Measurements from ENCODE around the gene ATP6AP1. TPM values are rescaled to one million over a fixed set of nuclear protein-coding genes. Genes with fewer than 3 reads are reported as not detected.

The ATP6AP1 gene
- total RNA-seq, 1 donor from 2014 or later = 22.6 TPM

DNA sequence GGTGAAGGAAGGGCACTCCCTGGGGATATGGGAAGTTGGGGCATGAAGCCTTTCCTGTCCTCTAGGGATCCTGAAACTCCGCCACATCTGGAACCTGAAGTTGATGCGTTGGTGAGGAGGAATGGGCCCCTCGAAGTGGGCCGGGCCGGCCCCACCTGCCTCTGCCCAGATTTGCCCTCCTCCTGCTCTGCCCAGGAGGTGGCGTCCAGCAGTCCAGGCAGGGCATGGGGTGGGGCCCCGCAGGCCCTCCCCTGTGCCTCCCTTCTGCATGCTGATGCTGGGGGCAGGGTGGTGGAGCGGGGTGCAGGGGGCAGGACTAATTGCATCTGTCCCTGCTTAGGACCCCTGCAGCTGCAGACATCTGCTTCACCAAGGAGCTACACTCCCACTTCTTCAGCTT, 15.3 kb upstream of the ATP6AP1 start:
- H3K27ac Mint-ChIP-seq = no peak overlapping the region
- Histone ChIP-seq H3K27me3 (no peaks in the 10 kb centered on the region), H3K9me3 (ENCODE audit: low read depth) (no peaks in the 10 kb centered on the region), H3K9ac (no peak overlapping the region), H3K79me2 (ENCODE audit: low read depth) (peaks cover 8% of the 10 kb centered on the region), H3K4me1 (no peaks in the 10 kb centered on the region), H3K4me3 (no peak overlapping the region), H3F3A (ENCODE audit: low read depth) (peaks cover 18% of the 10 kb centered on the region), H2AFZ (replicated peaks) (no peak overlapping the region), H3K36me3 (no peaks in the 10 kb centered on the region), H4K20me1 (ENCODE audit: low read depth) (no peaks in the 10 kb centered on the region), H3K4me2 (no peak overlapping the region), H3K27ac (no peak overlapping the region)
- no peak for TF ChIP-seq EZH2phosphoT487 (IDR thresholded peaks at IDR 0.05)
- TF ChIP-seq CTCF (IDR thresholded peaks at IDR 0.05) = no peak
- TF ChIP-seq EZH2 (IDR thresholded peaks at IDR 0.05) = no peak
- H3K9me3 Mint-ChIP-seq = peaks cover 22% of the 10 kb centered on the region
- DNase-seq (ENCODE audit: low spot score) = no peak
- H3K4me3 Mint-ChIP-seq = peak overlapping the region; percentile 53
- H3K27me3 Mint-ChIP-seq (ENCODE audit: insufficient read depth, low read depth) = peaks cover 4% of the 10 kb centered on the region
- H3K4me1 Mint-ChIP-seq = peaks cover 13% of the 10 kb centered on the region
- H3K36me3 Mint-ChIP-seq = peaks cover 7% of the 10 kb centered on the region

- Histone ChIP-seq H3K9me3 (ENCODE audit: low read depth) (no peaks in the 10 kb centered on the region), H3K36me3 (no peaks in the 10 kb centered on the region), H3K4me2 (no peak overlapping the region), H3K27me3 (no peaks in the 10 kb centered on the region), H2AFZ (replicated peaks) (no peak overlapping the region), H3K4me1 (no peaks in the 10 kb centered on the region), H4K20me1 (ENCODE audit: low read depth) (no peaks in the 10 kb centered on the region), H3F3A (ENCODE audit: low read depth) (no peaks in the 10 kb centered on the region), H3K9ac (no peak overlapping the region), H3K4me3 (no peak overlapping the region), H3K79me2 (ENCODE audit: low read depth) (peaks cover 3% of the 10 kb centered on the region), H3K27ac (no peak overlapping the region)
- Mint-ChIP-seq H3K27me3 (ENCODE audit: insufficient read depth, low read depth) (peaks cover 15% of the 10 kb centered on the region), H3K4me1 (no peaks in the 10 kb centered on the region), H3K27ac (no peak overlapping the region), H3K9me3 (peaks cover 26% of the 10 kb centered on the region), H3K4me3 (no peak overlapping the region), H3K36me3 (peaks cover 7% of the 10 kb centered on the region)
- DNase-seq (ENCODE audit: low spot score) = no peak
- TF ChIP-seq EZH2phosphoT487 (IDR thresholded peaks at IDR 0.05) = no peak
- TF ChIP-seq CTCF (IDR thresholded peaks at IDR 0.05) = no peak
- TF ChIP-seq EZH2 (IDR thresholded peaks at IDR 0.05) = no peak
Observed at GRCh38 chrX:154417157-154417556, 11.3 kb upstream of the ATP6AP1 start.

- Histone ChIP-seq H3K4me3 (no peak overlapping the region), H3K27me3 (no peaks in the 10 kb centered on the region), H4K20me1 (ENCODE audit: low read depth) (no peaks in the 10 kb centered on the region), H2AFZ (replicated peaks) (no peak overlapping the region), H3F3A (ENCODE audit: low read depth) (no peaks in the 10 kb centered on the region), H3K27ac (no peak overlapping the region), H3K9me3 (ENCODE audit: low read depth) (no peaks in the 10 kb centered on the region), H3K79me2 (ENCODE audit: low read depth) (no peaks in the 10 kb centered on the region), H3K36me3 (no peaks in the 10 kb centered on the region), H3K4me2 (no peak overlapping the region), H3K9ac (no peak overlapping the region), H3K4me1 (no peaks in the 10 kb centered on the region)
- H3K4me1 Mint-ChIP-seq = no peaks in the 10 kb centered on the region
- no peak for TF ChIP-seq EZH2 (IDR thresholded peaks at IDR 0.05)
- no peak for DNase-seq (ENCODE audit: low spot score)
- no peak overlapping the region for H3K4me3 Mint-ChIP-seq
- H3K27ac Mint-ChIP-seq = no peak overlapping the region
- H3K9me3 Mint-ChIP-seq = peaks cover 23% of the 10 kb centered on the region
- peaks cover 4% of the 10 kb centered on the region for H3K36me3 Mint-ChIP-seq
- H3K27me3 Mint-ChIP-seq (ENCODE audit: insufficient read depth, low read depth) = peaks cover 15% of the 10 kb centered on the region
Observed at GRCh38 chrX:154419189-154419588, 9.3 kb upstream of the ATP6AP1 start.

- Histone ChIP-seq H3K9ac (no peak overlapping the region), H3K4me2 (no peak overlapping the region), H3K27me3 (no peaks in the 10 kb centered on the region), H3K9me3 (ENCODE audit: low read depth) (no peaks in the 10 kb centered on the region), H4K20me1 (ENCODE audit: low read depth) (no peaks in the 10 kb centered on the region), H2AFZ (replicated peaks) (no peak overlapping the region), H3K4me3 (no peak overlapping the region), H3K36me3 (no peaks in the 10 kb centered on the region), H3K27ac (no peak overlapping the region), H3K4me1 (no peaks in the 10 kb centered on the region), H3K79me2 (ENCODE audit: low read depth) (no peaks in the 10 kb centered on the region), H3F3A (ENCODE audit: low read depth) (no peaks in the 10 kb centered on the region)
- Mint-ChIP-seq H3K27me3 (ENCODE audit: insufficient read depth, low read depth) (peaks cover 15% of the 10 kb centered on the region), H3K36me3 (peaks cover 4% of the 10 kb centered on the region), H3K9me3 (peaks cover 26% of the 10 kb centered on the region), H3K4me1 (peaks cover 3% of the 10 kb centered on the region), H3K27ac (no peak overlapping the region), H3K4me3 (no peak overlapping the region)
- TF ChIP-seq EZH2 (IDR thresholded peaks at IDR 0.05) = no peak
- DNase-seq (ENCODE audit: low spot score) = no peak
Observed at GRCh38 chrX:154419688-154420401, 8.6 kb upstream of the ATP6AP1 start.
